CD8-positive, alpha-beta memory T cell (primary cell): ENCODE results near the gene RPSA. TPM values are rescaled to one million over a fixed set of nuclear protein-coding genes. Genes with fewer than 3 reads are reported as not detected.

Source experiments
- CTCF ChIA-PET: fragments of 350-600 bp; sonication (Branson Sonifier 250); formaldehyde crosslinking; loops from one replicate; lab custom pipeline; 2021; ENCODE audit warnings: antibody characterized with exemption; lab: Charles Lee
- POLR2A ChIA-PET: fragments of 350-600 bp; sonication (Branson Sonifier 250); formaldehyde crosslinking; loops from one replicate; lab custom pipeline; 2021; ENCODE audit warnings: antibody characterized with exemption; lab: Charles Lee
- DNase-seq, 5 donors: peaks; one replicate each; pipeline versions ENCODE4 v3.0.0 to v3.0.0-alpha.2; 2020 to 2022; ENCODE audit warnings: mixed read lengths in 1 of 5
- H3K27ac ChIP-seq: one replicate; pipeline ENCODE4 v1.7.0; 2013; ENCODE audit warnings: low read depth, mild to moderate bottlenecking, low read length, moderate library complexity
- H3K27me3 ChIP-seq: 2 replicates; pipeline ENCODE4 v1.7.0; 2013; ENCODE audit warnings: low read length, mild to moderate bottlenecking; ENCODE audit not compliant: insufficient read depth, poor library complexity, severe bottlenecking
- H3K36me3 ChIP-seq: 2 replicates; pipeline ENCODE4 v1.7.0; 2013; ENCODE audit warnings: mild to moderate bottlenecking, low read length, moderate library complexity; ENCODE audit not compliant: insufficient read depth
- H3K4me1 ChIP-seq: 2 replicates; pipeline ENCODE4 v1.7.0; 2013; ENCODE audit warnings: mild to moderate bottlenecking, low read length, moderate library complexity; ENCODE audit not compliant: insufficient read depth
- H3K4me3 ChIP-seq: 2 replicates; pipeline ENCODE4 v1.7.0; 2013; ENCODE audit warnings: mild to moderate bottlenecking, low read length
- H3K9me3 ChIP-seq: 2 replicates; pipeline ENCODE4 v1.7.0; 2013; ENCODE audit warnings: mild to moderate bottlenecking, low read length
- H3K27ac Mint-ChIP-seq, 8 donors: one replicate each; pipeline ENCODE4 v1.8.0; 2020 to 2021; ENCODE audit warnings: mixed read lengths in 8 of 8, mild to moderate bottlenecking in 6 of 8, inconsistent platforms in 3 of 8, moderate library complexity in 3 of 8
- H3K27me3 Mint-ChIP-seq, 2 donors: one replicate each; pipeline ENCODE4 v1.8.0; 2020 to 2021; ENCODE audit warnings: mixed read lengths in 2 of 2, mild to moderate bottlenecking in 1 of 2, moderate library complexity in 1 of 2
- H3K36me3 Mint-ChIP-seq, 3 donors: one replicate each; pipeline ENCODE4 v1.8.0; 2020 to 2021; ENCODE audit warnings: mixed read lengths in 3 of 3, inconsistent platforms in 1 of 3, mild to moderate bottlenecking in 1 of 3
- H3K4me1 Mint-ChIP-seq, 3 donors: one replicate each; pipeline ENCODE4 v1.8.0; 2020 to 2021; ENCODE audit warnings: mixed read lengths in 3 of 3, inconsistent platforms in 1 of 3, mild to moderate bottlenecking in 1 of 3
- H3K4me3 Mint-ChIP-seq, 7 donors: one replicate each; pipeline ENCODE4 v1.8.0; 2020 to 2021; ENCODE audit warnings: mixed read lengths in 7 of 7, mild to moderate bottlenecking in 6 of 7, moderate library complexity in 4 of 7, inconsistent platforms in 2 of 7
- H3K9me3 Mint-ChIP-seq, 5 donors: one replicate each; pipeline ENCODE4 v1.8.0; 2020 to 2022; ENCODE audit warnings: mixed read lengths in 5 of 5, mild to moderate bottlenecking in 3 of 5, moderate library complexity in 2 of 5, inconsistent platforms in 1 of 5
- polyA plus RNA-seq: library from polyadenylated mRNA; unstranded; fragments of 300-500 nt; fragmentation: Illumina TruSeq; gene quantifications from one replicate; pipeline ENCODE4 v1.2.3, GENCODE V29; 2021
- total RNA-seq, 2 experiments: library from RNA; stranded (reverse); gene quantifications; one replicate each; pipeline ENCODE4 v1.2.3, GENCODE V29; 2021

RPSA gene
- total and polyA plus RNA-seq, 3 experiments from 2014 or later = 1,046 to 2,518 (median 2,459) TPM

DNA sequence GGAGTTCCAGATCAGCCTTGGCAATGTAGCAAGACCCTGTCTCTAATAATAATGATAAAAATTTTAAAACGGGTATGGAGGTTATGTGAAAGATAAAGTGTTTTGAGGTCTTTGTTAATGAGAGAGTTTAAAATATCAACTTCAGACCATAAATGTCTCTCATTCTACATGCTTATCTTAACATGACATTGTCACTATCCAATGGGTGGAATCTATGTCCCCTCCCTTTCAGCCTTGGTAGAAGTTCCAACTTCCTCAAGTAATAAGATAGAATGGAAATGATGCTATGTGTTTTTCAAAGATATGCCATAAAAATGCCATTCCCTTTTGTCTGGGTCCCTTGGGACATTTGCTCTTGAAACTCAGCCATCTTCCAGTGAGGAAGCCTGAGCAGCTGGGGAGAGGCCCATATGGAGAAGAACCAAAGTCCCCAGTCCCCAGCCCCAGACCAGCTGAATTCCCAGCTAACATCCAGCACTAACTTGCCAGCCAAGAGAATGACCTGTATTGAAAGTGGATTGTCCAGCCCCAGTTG lies 17.0 kb downstream of the RPSA start:
- no peaks in the 10 kb centered on the region for H3K4me1 ChIP-seq
- no peaks in the 10 kb centered on the region for H3K27me3 ChIP-seq
- no peak overlapping the region for H3K4me3 Mint-ChIP-seq
- H3K36me3 Mint-ChIP-seq = peaks cover 0 to 5% (median 0%) of the 10 kb centered on the region in 3 donors
- no peak overlapping the region for H3K27ac Mint-ChIP-seq
- no peaks in the 10 kb centered on the region for H3K27me3 Mint-ChIP-seq
- H3K36me3 ChIP-seq = no peaks in the 10 kb centered on the region
- DNase-seq = no peak
- H3K9me3 Mint-ChIP-seq = no peaks in the 10 kb centered on the region
- H3K9me3 ChIP-seq = no peaks in the 10 kb centered on the region
- no peak overlapping the region for H3K27ac ChIP-seq
- POLR2A ChIA-PET = interaction anchor here (0.5 kb wide), 1 partner anchor 1413 kb away, joined by 3 read pairs; no protein-coding TSS in a partner anchor
- no peak overlapping the region for H3K4me3 ChIP-seq
- CTCF ChIA-PET = no interaction called here
- no peaks in the 10 kb centered on the region for H3K4me1 Mint-ChIP-seq

GRCh38 chr3:39426312-39426711 lies 19.8 kb downstream of the RPSA start:
- POLR2A ChIA-PET = no interaction called here
- CTCF ChIA-PET = interaction anchor here (1.4 kb wide), 1 partner anchor 21 kb away, joined by 3 read pairs; no protein-coding TSS in a partner anchor
- no peak overlapping the region for H3K27ac Mint-ChIP-seq
- H3K4me1 Mint-ChIP-seq = no peaks in the 10 kb centered on the region
- H3K36me3 ChIP-seq = no peaks in the 10 kb centered on the region
- H3K36me3 Mint-ChIP-seq = peaks cover 0 to 5% (median 0%) of the 10 kb centered on the region in 3 donors
- DNase-seq = no peak
- no peaks in the 10 kb centered on the region for H3K9me3 ChIP-seq
- no peak overlapping the region for H3K4me3 ChIP-seq
- H3K4me3 Mint-ChIP-seq = no peak overlapping the region
- H3K27me3 ChIP-seq = no peaks in the 10 kb centered on the region
- no peaks in the 10 kb centered on the region for H3K4me1 ChIP-seq
- no peak overlapping the region for H3K27ac ChIP-seq
- H3K9me3 Mint-ChIP-seq = no peaks in the 10 kb centered on the region
- peaks cover 1 to 18% of the 10 kb centered on the region in 2 donors for H3K27me3 Mint-ChIP-seq

DNA sequence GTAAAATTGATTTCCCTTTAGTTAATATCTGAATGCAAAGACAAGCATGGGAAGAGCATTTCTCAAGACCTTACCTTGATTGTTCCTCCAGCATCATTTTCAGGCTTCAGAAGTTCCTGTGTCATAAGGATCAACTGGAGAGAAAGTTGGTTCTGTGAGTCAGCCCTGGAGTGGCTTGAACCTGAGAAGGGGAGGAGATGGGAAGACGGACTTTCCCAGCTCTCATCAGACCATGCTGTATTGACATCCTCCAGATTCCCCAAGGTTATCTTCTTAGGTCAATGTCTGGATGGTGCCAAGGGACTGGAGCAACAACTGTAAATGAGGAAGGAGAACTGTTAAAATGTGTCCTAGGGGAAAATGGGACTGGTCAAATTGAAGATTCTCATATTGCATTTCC lies 21.0 kb downstream of the RPSA start:
- ChIA-PET POLR2A (no interaction called here), CTCF (interaction anchor here (1.4 kb wide), 1 partner anchor 20 kb away, joined by 3 read pairs; no protein-coding TSS in a partner anchor)
- Histone ChIP-seq H3K27me3 (no peaks in the 10 kb centered on the region), H3K9me3 (no peaks in the 10 kb centered on the region), H3K4me1 (no peaks in the 10 kb centered on the region), H3K4me3 (no peak overlapping the region), H3K27ac (no peak overlapping the region), H3K36me3 (no peaks in the 10 kb centered on the region)
- no peak for DNase-seq
- Mint-ChIP-seq H3K27ac (peak overlapping the region in 1 of 8 donors; percentile 15), H3K27me3 (peaks cover 1 to 22% of the 10 kb centered on the region in 2 donors), H3K4me1 (no peaks in the 10 kb centered on the region), H3K4me3 (no peak overlapping the region), H3K36me3 (peaks cover 0 to 2% (median 0%) of the 10 kb centered on the region in 3 donors), H3K9me3 (no peaks in the 10 kb centered on the region)

GRCh38 chr3:39428745-39429201 lies 22.3 kb downstream of the RPSA start:
- Histone ChIP-seq H3K9me3 (no peaks in the 10 kb centered on the region), H3K4me3 (no peak overlapping the region), H3K4me1 (no peaks in the 10 kb centered on the region), H3K27ac (no peak overlapping the region), H3K27me3 (no peaks in the 10 kb centered on the region), H3K36me3 (no peaks in the 10 kb centered on the region)
- ChIA-PET POLR2A (no interaction called here), CTCF (no interaction called here)
- H3K27me3 Mint-ChIP-seq = peaks cover 1 to 22% of the 10 kb centered on the region in 2 donors
- no peaks in the 10 kb centered on the region for H3K9me3 Mint-ChIP-seq
- H3K36me3 Mint-ChIP-seq = peaks cover 0 to 2% (median 0%) of the 10 kb centered on the region in 3 donors
- no peaks in the 10 kb centered on the region for H3K4me1 Mint-ChIP-seq
- no peak overlapping the region for H3K4me3 Mint-ChIP-seq
- DNase-seq = no peak
- H3K27ac Mint-ChIP-seq = no peak overlapping the region

GRCh38 chr3:39429466-39429865 lies 22.9 kb downstream of the RPSA start:
- Histone ChIP-seq H3K4me1 (no peaks in the 10 kb centered on the region), H3K4me3 (no peak overlapping the region), H3K27ac (no peak overlapping the region), H3K9me3 (no peaks in the 10 kb centered on the region), H3K27me3 (no peaks in the 10 kb centered on the region), H3K36me3 (no peaks in the 10 kb centered on the region)
- ChIA-PET POLR2A (no interaction called here), CTCF (no interaction called here)
- DNase-seq = no peak
- Mint-ChIP-seq H3K27me3 (peaks cover 1 to 22% of the 10 kb centered on the region in 2 donors), H3K9me3 (no peaks in the 10 kb centered on the region), H3K4me3 (no peak overlapping the region), H3K27ac (peak overlapping the region in 1 of 8 donors; percentile 48), H3K4me1 (no peaks in the 10 kb centered on the region), H3K36me3 (peaks cover 0 to 2% (median 0%) of the 10 kb centered on the region in 3 donors)

DNA sequence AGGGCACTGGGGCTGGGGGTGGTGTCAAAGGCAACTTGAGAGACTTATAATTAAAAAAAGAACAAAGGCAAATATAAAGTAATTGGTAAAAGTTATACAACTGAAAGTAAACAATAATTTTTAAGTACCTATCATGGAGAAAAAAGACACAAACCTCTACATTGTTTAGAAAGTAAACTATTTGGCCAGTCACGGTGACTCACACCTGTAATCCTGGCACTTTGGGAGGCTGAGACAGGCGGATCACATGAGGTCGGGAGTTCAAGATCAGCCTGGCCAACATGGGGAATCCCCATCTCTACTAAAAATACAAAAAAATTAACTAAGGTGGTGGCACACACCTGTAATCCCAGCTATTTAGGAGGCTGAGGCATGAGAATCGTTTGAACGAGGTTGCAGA lies 25.8 kb downstream of the RPSA start:
- CTCF ChIA-PET = interaction anchor here (1.9 kb wide), 1 partner anchor 15 kb away, joined by 4 read pairs; no protein-coding TSS in a partner anchor
- Mint-ChIP-seq H3K27ac (no peak overlapping the region), H3K36me3 (no peaks in the 10 kb centered on the region), H3K4me3 (no peak overlapping the region), H3K9me3 (no peaks in the 10 kb centered on the region), H3K4me1 (no peaks in the 10 kb centered on the region), H3K27me3 (peaks cover 1 to 22% of the 10 kb centered on the region in 2 donors)
- no peaks in the 10 kb centered on the region for H3K27me3 ChIP-seq
- H3K9me3 ChIP-seq = no peaks in the 10 kb centered on the region
- H3K4me1 ChIP-seq = no peaks in the 10 kb centered on the region
- no peaks in the 10 kb centered on the region for H3K36me3 ChIP-seq
- no peak overlapping the region for H3K4me3 ChIP-seq
- H3K27ac ChIP-seq = no peak overlapping the region
- POLR2A ChIA-PET = no interaction called here
- DNase-seq = no peak

DNA sequence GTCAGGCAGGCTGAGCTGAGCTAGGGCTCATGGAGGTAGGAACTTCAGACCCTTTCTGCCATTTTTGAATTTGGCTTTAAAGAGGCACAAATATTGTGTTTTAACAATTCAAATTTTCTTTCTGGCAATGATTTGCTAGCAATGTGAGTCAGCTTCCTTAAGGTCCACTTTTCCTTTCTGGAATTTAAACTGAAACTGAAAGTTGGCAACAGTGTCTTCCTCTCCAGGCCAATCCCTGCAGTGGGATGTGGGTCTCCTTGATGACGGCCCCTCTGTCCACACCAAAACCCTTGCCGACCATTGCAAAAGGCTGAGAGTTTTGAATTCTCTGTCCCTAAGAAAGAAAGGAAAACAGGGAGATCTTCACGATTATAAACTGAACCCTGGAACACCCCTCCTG lies 27.1 kb downstream of the RPSA start:
- H3K36me3 ChIP-seq = no peaks in the 10 kb centered on the region
- no peaks in the 10 kb centered on the region for H3K4me1 ChIP-seq
- Mint-ChIP-seq H3K27me3 (peaks cover 1 to 22% of the 10 kb centered on the region in 2 donors), H3K4me3 (no peak overlapping the region), H3K9me3 (no peaks in the 10 kb centered on the region), H3K4me1 (no peaks in the 10 kb centered on the region), H3K36me3 (no peaks in the 10 kb centered on the region), H3K27ac (no peak overlapping the region)
- H3K4me3 ChIP-seq = no peak overlapping the region
- H3K27me3 ChIP-seq = no peaks in the 10 kb centered on the region
- ChIA-PET POLR2A (no interaction called here), CTCF (interaction anchor here (0.8 to 1.2 kb wide), 2 partner anchors 14 to 27 kb away, joined by 3 read pairs; partner anchors contain the start of gene RPSA)
- H3K9me3 ChIP-seq = no peaks in the 10 kb centered on the region
- no peak for DNase-seq
- no peak overlapping the region for H3K27ac ChIP-seq

DNA sequence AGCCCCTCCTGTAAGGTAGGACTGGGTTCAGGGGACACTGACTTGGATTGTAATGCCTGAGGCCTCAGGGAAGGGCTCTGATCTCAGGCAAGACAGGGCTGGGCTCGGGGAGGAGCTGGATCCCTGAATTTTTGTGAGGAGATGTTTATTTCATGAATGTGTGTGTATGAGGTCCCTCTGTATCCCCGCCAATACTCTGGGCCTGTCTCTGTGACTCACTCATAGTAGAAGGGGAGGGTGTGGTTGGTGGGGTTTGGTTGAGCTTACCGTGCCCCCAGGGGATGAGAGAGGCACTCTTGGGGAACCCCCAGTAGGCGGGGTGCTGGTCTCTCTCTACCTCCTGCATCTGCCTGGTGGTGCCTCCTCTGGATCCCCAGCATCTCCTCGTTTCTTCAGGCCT lies 28.1 kb downstream of the RPSA start:
- H3K27me3 ChIP-seq = no peaks in the 10 kb centered on the region
- H3K27ac ChIP-seq = no peak overlapping the region
- H3K4me3 ChIP-seq = no peak overlapping the region
- Mint-ChIP-seq H3K27me3 (peaks cover 1 to 18% of the 10 kb centered on the region in 2 donors), H3K4me1 (no peaks in the 10 kb centered on the region), H3K36me3 (no peaks in the 10 kb centered on the region), H3K27ac (peak overlapping the region in 2 of 8 donors; percentile 26 to 65), H3K4me3 (no peak overlapping the region), H3K9me3 (no peaks in the 10 kb centered on the region)
- no peaks in the 10 kb centered on the region for H3K4me1 ChIP-seq
- no peaks in the 10 kb centered on the region for H3K9me3 ChIP-seq
- CTCF ChIA-PET = interaction anchor here (0.8 kb wide), 1 partner anchor 13 kb away, joined by 3 read pairs; no protein-coding TSS in a partner anchor
- no peaks in the 10 kb centered on the region for H3K36me3 ChIP-seq
- POLR2A ChIA-PET = no interaction called here
- no peak for DNase-seq
